SK-N-SH treated with all-trans-retinoic acid at 6 μM for 48 hours (cell line): ENCODE data around the gene SCPEP1.
"Not testable (repeated sequence)": the region's sequence is repeated elsewhere in the genome, so short reads cannot be mapped to it uniquely, and the experiment has no call there.

Experiments
- CREB5 ChIP-seq: fragments of 250-450 bp; sonication (Bioruptor Pico); IDR thresholded peaks from 2 replicates; pipeline ENCODE4 v1.5.1; 2020; ENCODE audit warnings: low read depth, mild to moderate bottlenecking, moderate library complexity
- ESRRG ChIP-seq: fragments of 250-450 bp; sonication (Bioruptor Pico); IDR thresholded peaks from 2 replicates; pipeline ENCODE4 v1.6.1; 2021; ENCODE audit warnings: mild to moderate bottlenecking
- OSR1 ChIP-seq: fragments of 250-450 bp; sonication (Bioruptor Pico); IDR thresholded peaks from 2 replicates; pipeline ENCODE4 v1.8.0; 2022; ENCODE audit warnings: moderate library complexity, mild to moderate bottlenecking, inconsistent platforms
- RARB ChIP-seq: fragments of 250-450 bp; sonication (Bioruptor Pico); IDR thresholded peaks from 2 replicates; pipeline ENCODE4 v1.8.0; 2021; ENCODE audit warnings: mild to moderate bottlenecking, moderate library complexity
- SNAI2 ChIP-seq: fragments of 250-450 bp; sonication (Bioruptor Pico); IDR thresholded peaks from 2 replicates; pipeline ENCODE4 v1.5.0; 2020; ENCODE audit warnings: mild to moderate bottlenecking, moderate library complexity
- TOX ChIP-seq: fragments of 250-450 bp; sonication (Bioruptor Pico); IDR thresholded peaks from 2 replicates; pipeline ENCODE4 v1.8.0; 2021; ENCODE audit warnings: mild to moderate bottlenecking, moderate library complexity, borderline replicate concordance
- ZFP30 ChIP-seq: fragments of 450-650 bp; formaldehyde crosslinking; IDR thresholded peaks from 2 replicates; pipeline ENCODE4 v1.5.0; 2022; ENCODE audit warnings: mild to moderate bottlenecking, moderate library complexity
- ZNF565 ChIP-seq: fragments of 450-650 bp; formaldehyde crosslinking; conservative IDR thresholded peaks from 2 replicates; pipeline ENCODE4 v1.5.0; 2020; ENCODE audit warnings: low read depth, mild to moderate bottlenecking, moderate library complexity

- TF ChIP-seq RARB (CRISPR knock-in tag); OSR1; ESRRG; ZNF565 (CRISPR knock-in tag); TOX (CRISPR knock-in tag); CREB5; ZFP30 (CRISPR knock-in tag); SNAI2: not testable (repeated sequence)
These were observed 12.2 kb upstream of the SCPEP1 start for GRCh38 chr17:56965681-56966080.
